Measurements from ENCODE around the gene EYS. TPM values are rescaled to one million over a fixed set of nuclear protein-coding genes. Genes with fewer than 3 reads are reported as not detected.

EYS gene
- total and polyA plus RNA-seq, 8 donors, result 0.55 to 0.58 TPM; not detected in 6

GRCh38 chr6:64502801-64503200, 1204.2 kb downstream of the EYS start:
- DNase-seq, result no peak
- Histone ChIP-seq H3K4me3 (no peak overlapping the region), H3K4me1 (peaks cover 0 to 13% (median 7%) of the 10 kb centered on the region in 4 donors), H3K27ac (no peak overlapping the region), H3K36me3 (no peaks in the 10 kb centered on the region), H3K27me3 (no peaks in the 10 kb centered on the region), H3K9me3 (no peaks in the 10 kb centered on the region)
- no peak for TF ChIP-seq POLR2A (IDR thresholded peaks at IDR 0.05)
- no peak for TF ChIP-seq EP300 (IDR thresholded peaks at IDR 0.05)
- intact Hi-C loops (cut with DNase I; ENCODE audit: low total_unique reads), result no loop called here
- 19 to 37% (median 34%) methylated on average over 2 of the region's 2 CpGs for WGBS, 5 donors

DNA sequence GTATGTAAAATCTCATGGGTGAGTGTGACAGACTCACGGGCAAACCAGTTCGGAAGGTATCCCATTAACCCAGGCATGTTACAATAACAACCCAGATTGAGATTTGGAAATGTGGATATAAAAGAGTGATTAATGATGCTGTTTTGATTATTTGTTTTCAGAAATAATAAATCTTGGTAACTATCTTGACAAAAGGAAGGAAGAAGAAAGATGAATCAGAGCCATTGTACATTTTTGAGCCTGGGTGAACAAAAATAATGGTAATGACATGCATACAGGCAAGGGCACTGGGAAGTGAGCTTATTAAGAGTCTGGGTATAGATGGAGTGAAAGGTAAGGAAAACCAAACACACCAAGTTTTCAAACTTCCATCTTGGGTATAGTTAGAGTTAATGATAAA, 1209.4 kb downstream of the EYS start:
- Histone ChIP-seq H3K4me1 (no peaks in the 10 kb centered on the region), H3K4me3 (no peak overlapping the region), H3K27ac (no peak overlapping the region), H3K36me3 (no peaks in the 10 kb centered on the region), H3K27me3 (no peaks in the 10 kb centered on the region), H3K9me3 (no peaks in the 10 kb centered on the region)
- intact Hi-C loops (cut with DNase I; ENCODE audit: low total_unique reads), result no loop called here
- 85 to 98% (median 90%) methylated on average over 2 of the region's 2 CpGs for WGBS, 5 donors
- no peak for TF ChIP-seq POLR2A (IDR thresholded peaks at IDR 0.05)
- no peak for TF ChIP-seq POLR2AphosphoS5 (IDR thresholded peaks at IDR 0.05)
- TF ChIP-seq, protein P1, sequence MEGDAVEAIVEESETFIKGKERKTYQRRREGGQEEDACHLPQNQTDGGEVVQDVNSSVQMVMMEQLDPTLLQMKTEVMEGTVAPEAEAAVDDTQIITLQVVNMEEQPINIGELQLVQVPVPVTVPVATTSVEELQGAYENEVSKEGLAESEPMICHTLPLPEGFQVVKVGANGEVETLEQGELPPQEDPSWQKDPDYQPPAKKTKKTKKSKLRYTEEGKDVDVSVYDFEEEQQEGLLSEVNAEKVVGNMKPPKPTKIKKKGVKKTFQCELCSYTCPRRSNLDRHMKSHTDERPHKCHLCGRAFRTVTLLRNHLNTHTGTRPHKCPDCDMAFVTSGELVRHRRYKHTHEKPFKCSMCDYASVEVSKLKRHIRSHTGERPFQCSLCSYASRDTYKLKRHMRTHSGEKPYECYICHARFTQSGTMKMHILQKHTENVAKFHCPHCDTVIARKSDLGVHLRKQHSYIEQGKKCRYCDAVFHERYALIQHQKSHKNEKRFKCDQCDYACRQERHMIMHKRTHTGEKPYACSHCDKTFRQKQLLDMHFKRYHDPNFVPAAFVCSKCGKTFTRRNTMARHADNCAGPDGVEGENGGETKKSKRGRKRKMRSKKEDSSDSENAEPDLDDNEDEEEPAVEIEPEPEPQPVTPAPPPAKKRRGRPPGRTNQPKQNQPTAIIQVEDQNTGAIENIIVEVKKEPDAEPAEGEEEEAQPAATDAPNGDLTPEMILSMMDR (IDR thresholded peaks at IDR 0.05), result no peak
- no peak for TF ChIP-seq EP300 (IDR thresholded peaks at IDR 0.05)
- DNase-seq, result no peak

DNA sequence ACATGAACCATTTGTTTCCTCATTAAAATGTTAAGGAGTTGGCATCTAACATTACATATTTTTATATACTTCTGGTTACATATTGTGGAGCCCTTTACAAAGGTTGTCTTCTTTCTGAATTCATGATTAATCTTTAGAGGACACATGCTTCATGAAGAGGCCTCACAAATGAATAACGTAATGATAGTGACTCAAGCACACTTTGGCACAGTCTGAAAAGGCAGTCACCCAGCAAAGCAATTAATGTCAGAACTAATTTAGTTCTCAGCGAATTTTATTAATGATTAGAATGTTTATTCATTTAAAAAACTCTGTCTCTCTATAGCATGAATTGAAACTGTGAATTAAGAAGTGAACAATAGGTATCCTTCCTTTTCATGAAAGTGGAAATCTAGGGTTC, 1217.3 kb downstream of the EYS start:
- H3K27ac ChIP-seq, result no peak overlapping the region
- H3K9me3 ChIP-seq, result no peaks in the 10 kb centered on the region
- WGBS, 5 donors, result 25 to 64% (median 60%) methylated on average over 2 of the region's 2 CpGs
- H3K36me3 ChIP-seq, result no peaks in the 10 kb centered on the region
- no peaks in the 10 kb centered on the region for H3K4me1 ChIP-seq
- TF ChIP-seq EP300 (IDR thresholded peaks at IDR 0.05), result no peak
- no peak for TF ChIP-seq POLR2A (IDR thresholded peaks at IDR 0.05)
- TF ChIP-seq, protein P1 (IDR thresholded peaks at IDR 0.05), result no peak
- no peak for DNase-seq
- H3K4me3 ChIP-seq, result no peak overlapping the region
- no peaks in the 10 kb centered on the region for H3K27me3 ChIP-seq
- intact Hi-C loops (cut with DNase I; ENCODE audit: low total_unique reads), result no loop called here

- intact Hi-C loops (cut with DNase I; ENCODE audit: low total_unique reads), result no loop called here
- no peak overlapping the region for H3K4me3 ChIP-seq
- no peak for DNase-seq
- no peak overlapping the region for H3K27ac ChIP-seq
- TF ChIP-seq POLR2A (IDR thresholded peaks at IDR 0.05) (no peak), EP300 (IDR thresholded peaks at IDR 0.05) (no peak), POLR2AphosphoS5 (IDR thresholded peaks at IDR 0.05) (no peak)
- TF ChIP-seq, protein P1 (IDR thresholded peaks at IDR 0.05), result no peak
- no peaks in the 10 kb centered on the region for H3K36me3 ChIP-seq
- WGBS, 5 donors, result 72 to 86% (median 81%) methylated on average over 3 of the region's 3 CpGs
- no peaks in the 10 kb centered on the region for H3K4me1 ChIP-seq
- H3K27me3 ChIP-seq, result no peaks in the 10 kb centered on the region
- no peaks in the 10 kb centered on the region for H3K9me3 ChIP-seq
Measured at GRCh38 chr6:64486578-64487351, 1220.3 kb downstream of the EYS start.

DNA sequence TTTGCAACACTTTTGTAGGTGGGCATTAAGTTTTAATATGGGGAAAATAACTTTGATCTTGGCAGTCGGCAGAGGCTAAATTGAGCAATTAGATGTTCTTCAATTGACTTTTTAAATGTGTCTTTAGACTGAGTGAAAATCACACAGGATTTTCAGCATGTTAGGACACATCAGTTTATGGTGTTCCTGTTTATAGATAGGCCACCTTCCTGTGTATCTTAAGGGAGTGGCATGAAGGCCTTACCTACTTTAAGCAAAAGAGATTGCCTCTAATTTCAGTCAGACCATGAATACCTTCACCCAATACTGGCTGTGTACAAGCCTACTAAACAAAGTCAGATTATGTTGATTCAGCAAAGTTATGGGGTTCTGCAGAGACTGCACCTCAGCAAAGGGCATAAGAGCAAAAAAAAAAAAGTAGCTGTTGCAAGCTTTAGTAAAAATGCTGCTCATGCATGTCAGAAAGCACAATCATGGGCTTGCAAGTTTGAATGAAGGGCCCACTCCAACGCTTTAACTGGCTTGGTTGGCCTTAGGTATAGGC, 1223.0 kb downstream of the EYS start:
- Histone ChIP-seq H3K27ac (no peak overlapping the region), H3K4me1 (no peaks in the 10 kb centered on the region), H3K4me3 (no peak overlapping the region), H3K9me3 (no peaks in the 10 kb centered on the region), H3K36me3 (no peaks in the 10 kb centered on the region), H3K27me3 (no peaks in the 10 kb centered on the region)
- no peak for TF ChIP-seq POLR2A (IDR thresholded peaks at IDR 0.05)
- no peak for DNase-seq
- WGBS, 5 donors, result 89 to 95% (median 90%) methylated on average over 2 of the region's 2 CpGs
- intact Hi-C loops (cut with DNase I; ENCODE audit: low total_unique reads), result no loop called here

Measured in stomach (tissue), 9 donors.